Measurements from ENCODE around the gene GRIK4. TPM values are rescaled to one million over a fixed set of nuclear protein-coding genes. Genes with fewer than 3 reads are reported as not detected.

Gene GRIK4
- polyA plus RNA-seq, 1 donor from 2014 or later: 3.4 TPM

DNA sequence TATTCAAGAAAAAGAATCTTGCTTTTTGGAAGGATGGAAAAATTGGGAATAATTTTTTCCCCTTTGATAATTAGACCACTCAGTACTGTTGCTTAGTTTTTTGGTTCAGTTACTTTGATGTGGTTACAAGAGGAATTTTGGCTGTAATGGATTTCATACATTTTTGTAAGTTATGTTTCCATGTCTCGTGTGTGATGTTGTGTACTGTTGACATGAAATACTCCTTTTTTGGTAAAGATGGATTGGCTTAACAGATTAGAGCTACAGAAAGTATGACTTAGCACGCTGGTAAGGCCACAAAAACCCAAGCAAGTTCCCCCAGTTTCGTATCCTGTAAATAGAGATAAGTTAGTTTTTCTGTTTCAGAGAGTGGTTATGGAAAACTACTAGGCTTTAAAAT lies 524.2 kb downstream of the GRIK4 start:
- Histone ChIP-seq H3K4me2 (ENCODE audit: low read length) (no peak overlapping the region), H3F3A (ENCODE audit: insufficient read depth, low read length, poor library complexity, severe bottlenecking) (no peaks in the 10 kb centered on the region), H3K4me3 (ENCODE audit: low read length) (no peak overlapping the region), H3K9me2 (ENCODE audit: insufficient read depth, low read length) (no peaks in the 10 kb centered on the region), H4K20me1 (ENCODE audit: insufficient read depth) (no peaks in the 10 kb centered on the region), H3K9me3 (ENCODE audit: low read length) (no peaks in the 10 kb centered on the region), H3K79me2 (replicated peaks; ENCODE audit: insufficient read depth, low read length) (peaks cover 21% of the 10 kb centered on the region), H3K9ac (ENCODE audit: low read length) (no peak overlapping the region), H3K27me3 (ENCODE audit: insufficient read depth, low read depth, low read length) (no peaks in the 10 kb centered on the region), H2AFZ (ENCODE audit: low read depth, low read length) (no peak overlapping the region), H3K36me3 (ENCODE audit: insufficient read depth, low read length) (no peaks in the 10 kb centered on the region), H3K27ac (ENCODE audit: low read length) (no peak overlapping the region)
- TF ChIP-seq MXI1 (conservative IDR thresholded peaks at IDR 0.05; ENCODE audit: poor library complexity, severe bottlenecking): no peak
- no peak for TF ChIP-seq TAF1 (IDR thresholded peaks at IDR 0.05; ENCODE audit: low read depth)
- no peak for TF ChIP-seq EP300 (conservative IDR thresholded peaks at IDR 0.05; ENCODE audit: poor library complexity, severe bottlenecking)
- TF ChIP-seq EZH2 (IDR thresholded peaks at IDR 0.05; ENCODE audit: borderline replicate concordance, insufficient read depth, low read length, poor library complexity, severe bottlenecking): no peak
- TF ChIP-seq, protein P1, sequence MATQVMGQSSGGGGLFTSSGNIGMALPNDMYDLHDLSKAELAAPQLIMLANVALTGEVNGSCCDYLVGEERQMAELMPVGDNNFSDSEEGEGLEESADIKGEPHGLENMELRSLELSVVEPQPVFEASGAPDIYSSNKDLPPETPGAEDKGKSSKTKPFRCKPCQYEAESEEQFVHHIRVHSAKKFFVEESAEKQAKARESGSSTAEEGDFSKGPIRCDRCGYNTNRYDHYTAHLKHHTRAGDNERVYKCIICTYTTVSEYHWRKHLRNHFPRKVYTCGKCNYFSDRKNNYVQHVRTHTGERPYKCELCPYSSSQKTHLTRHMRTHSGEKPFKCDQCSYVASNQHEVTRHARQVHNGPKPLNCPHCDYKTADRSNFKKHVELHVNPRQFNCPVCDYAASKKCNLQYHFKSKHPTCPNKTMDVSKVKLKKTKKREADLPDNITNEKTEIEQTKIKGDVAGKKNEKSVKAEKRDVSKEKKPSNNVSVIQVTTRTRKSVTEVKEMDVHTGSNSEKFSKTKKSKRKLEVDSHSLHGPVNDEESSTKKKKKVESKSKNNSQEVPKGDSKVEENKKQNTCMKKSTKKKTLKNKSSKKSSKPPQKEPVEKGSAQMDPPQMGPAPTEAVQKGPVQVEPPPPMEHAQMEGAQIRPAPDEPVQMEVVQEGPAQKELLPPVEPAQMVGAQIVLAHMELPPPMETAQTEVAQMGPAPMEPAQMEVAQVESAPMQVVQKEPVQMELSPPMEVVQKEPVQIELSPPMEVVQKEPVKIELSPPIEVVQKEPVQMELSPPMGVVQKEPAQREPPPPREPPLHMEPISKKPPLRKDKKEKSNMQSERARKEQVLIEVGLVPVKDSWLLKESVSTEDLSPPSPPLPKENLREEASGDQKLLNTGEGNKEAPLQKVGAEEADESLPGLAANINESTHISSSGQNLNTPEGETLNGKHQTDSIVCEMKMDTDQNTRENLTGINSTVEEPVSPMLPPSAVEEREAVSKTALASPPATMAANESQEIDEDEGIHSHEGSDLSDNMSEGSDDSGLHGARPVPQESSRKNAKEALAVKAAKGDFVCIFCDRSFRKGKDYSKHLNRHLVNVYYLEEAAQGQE (IDR thresholded peaks at IDR 0.05; ENCODE audit: borderline replicate concordance): no peak
- TF ChIP-seq, protein P2, sequence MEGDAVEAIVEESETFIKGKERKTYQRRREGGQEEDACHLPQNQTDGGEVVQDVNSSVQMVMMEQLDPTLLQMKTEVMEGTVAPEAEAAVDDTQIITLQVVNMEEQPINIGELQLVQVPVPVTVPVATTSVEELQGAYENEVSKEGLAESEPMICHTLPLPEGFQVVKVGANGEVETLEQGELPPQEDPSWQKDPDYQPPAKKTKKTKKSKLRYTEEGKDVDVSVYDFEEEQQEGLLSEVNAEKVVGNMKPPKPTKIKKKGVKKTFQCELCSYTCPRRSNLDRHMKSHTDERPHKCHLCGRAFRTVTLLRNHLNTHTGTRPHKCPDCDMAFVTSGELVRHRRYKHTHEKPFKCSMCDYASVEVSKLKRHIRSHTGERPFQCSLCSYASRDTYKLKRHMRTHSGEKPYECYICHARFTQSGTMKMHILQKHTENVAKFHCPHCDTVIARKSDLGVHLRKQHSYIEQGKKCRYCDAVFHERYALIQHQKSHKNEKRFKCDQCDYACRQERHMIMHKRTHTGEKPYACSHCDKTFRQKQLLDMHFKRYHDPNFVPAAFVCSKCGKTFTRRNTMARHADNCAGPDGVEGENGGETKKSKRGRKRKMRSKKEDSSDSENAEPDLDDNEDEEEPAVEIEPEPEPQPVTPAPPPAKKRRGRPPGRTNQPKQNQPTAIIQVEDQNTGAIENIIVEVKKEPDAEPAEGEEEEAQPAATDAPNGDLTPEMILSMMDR (IDR thresholded peaks at IDR 0.05; ENCODE audit: poor library complexity, severe bottlenecking): no peak
- TF ChIP-seq SMC3 (conservative IDR thresholded peaks at IDR 0.05; ENCODE audit: poor library complexity): no peak
- TF ChIP-seq POLR2AphosphoS5 (IDR thresholded peaks at IDR 0.05): no peak
- TF ChIP-seq RAD21 (conservative IDR thresholded peaks at IDR 0.05): no peak

DNA sequence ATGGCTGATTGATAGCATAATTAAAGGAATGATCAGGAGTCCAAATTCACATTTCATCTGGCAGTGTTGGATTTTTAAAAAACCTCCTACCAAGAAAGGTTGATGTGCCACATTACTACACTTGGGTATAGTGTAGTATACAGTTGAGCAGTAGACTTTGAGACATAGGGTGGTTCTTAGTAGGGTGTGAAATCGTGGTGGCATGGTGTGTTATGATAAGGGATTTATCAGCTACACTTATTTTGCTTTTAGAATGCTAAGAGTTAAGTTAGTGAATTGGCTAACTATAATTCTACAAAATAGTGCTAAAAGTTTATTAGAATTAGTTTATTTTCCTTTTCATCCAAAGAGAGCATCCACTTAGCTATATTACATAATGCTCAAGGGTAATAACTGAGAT lies 525.5 kb downstream of the GRIK4 start:
- Histone ChIP-seq H2AFZ (ENCODE audit: low read depth, low read length) (no peak overlapping the region), H3K9ac (ENCODE audit: low read length) (no peak overlapping the region), H3K9me2 (ENCODE audit: insufficient read depth, low read length) (no peaks in the 10 kb centered on the region), H3K27ac (ENCODE audit: low read length) (no peak overlapping the region), H3K9me3 (ENCODE audit: low read length) (no peaks in the 10 kb centered on the region), H3K79me2 (replicated peaks; ENCODE audit: insufficient read depth, low read length) (peaks cover 13% of the 10 kb centered on the region), H4K20me1 (ENCODE audit: insufficient read depth) (no peaks in the 10 kb centered on the region), H3K27me3 (ENCODE audit: insufficient read depth, low read depth, low read length) (no peaks in the 10 kb centered on the region), H3F3A (ENCODE audit: insufficient read depth, low read length, poor library complexity, severe bottlenecking) (no peaks in the 10 kb centered on the region), H3K36me3 (ENCODE audit: insufficient read depth, low read length) (no peaks in the 10 kb centered on the region), H3K4me3 (ENCODE audit: low read length) (no peak overlapping the region), H3K4me2 (ENCODE audit: low read length) (no peak overlapping the region)
- TF ChIP-seq EZH2 (IDR thresholded peaks at IDR 0.05; ENCODE audit: borderline replicate concordance, insufficient read depth, low read length, poor library complexity, severe bottlenecking) (no peak), EP300 (conservative IDR thresholded peaks at IDR 0.05; ENCODE audit: poor library complexity, severe bottlenecking) (no peak), POLR2AphosphoS5 (IDR thresholded peaks at IDR 0.05) (no peak), RAD21 (conservative IDR thresholded peaks at IDR 0.05) (no peak), SMC3 (conservative IDR thresholded peaks at IDR 0.05; ENCODE audit: poor library complexity) (no peak), MXI1 (conservative IDR thresholded peaks at IDR 0.05; ENCODE audit: poor library complexity, severe bottlenecking) (no peak), TAF1 (IDR thresholded peaks at IDR 0.05; ENCODE audit: low read depth) (no peak)
- TF ChIP-seq, protein P1 (IDR thresholded peaks at IDR 0.05; ENCODE audit: borderline replicate concordance): no peak
- TF ChIP-seq, protein P2 (IDR thresholded peaks at IDR 0.05; ENCODE audit: poor library complexity, severe bottlenecking): no peak

All from neural cell (in vitro differentiated cells).